Left ventricle myocardium superior (tissue), 1 donor: ENCODE results near the gene ANXA6. TPM values are rescaled to one million over a fixed set of nuclear protein-coding genes. Genes with fewer than 3 reads are reported as not detected.
A peak's percentile ranks its signal among the peaks of the same experiment; 100 is the strongest.
"Not testable (repeated sequence)": the region's sequence is repeated elsewhere in the genome, so short reads cannot be mapped to it uniquely, and the experiment has no call there.

Experiments
- ATAC-seq: fragments of 200-7000 bp; cut with Tn5 transposase; one replicate; pipeline ENCODE4 v1.9.1; 2020; ENCODE audit warnings: mild to moderate bottlenecking, moderate library complexity
- DNase-seq: peaks from one replicate; pipeline ENCODE4 v3.0.0-alpha.2; 2020
- intact Hi-C: fragments of 100-400 bp; cut with micrococcal nuclease; formaldehyde crosslinking; loops from one replicate; pipeline ENCODE4 v1.11.0; 2022
- long read RNA-seq: library from polyadenylated mRNA; unstranded; transcript quantifications from one replicate; pipeline ENCODE4 v2.0.0, GENCODE V29; 2021
- total RNA-seq: library from RNA; stranded (reverse); fragmentation: NEBNext Ultra II Directional; extraction: Animal tissue kit (Norgen Biotek cat#: 25700); gene quantifications from one replicate; pipeline ENCODE4 v1.2.1, GENCODE V29; 2021
- donor health status: DM: no; HTN: yes; CAD: no; lungs with severe emphysema.

Gene ANXA6
- total RNA-seq = 214 TPM
- long read RNA-seq, transcript ANXA6-201 (26 exons, 2,593 nt) = major isoform, 410 of 495 reads
- long read RNA-seq, partial matches to known transcripts = 23 of 495 reads
- long read RNA-seq, other reads (novel, unspliced or antisense) = 60 of 495 reads

- ATAC-seq = peak; percentile 99
- DNase-seq = peak; percentile 96
- intact Hi-C loops = no loop called here
These were observed at the start of gene ANXA6 for GRCh38 chr5:151157426-151158286. Gene ANXA6, minus strand, starts transcription at chr5:151157779. Its CDS starts 9,878 bp downstream, at chr5:151147901.

- no peak for ATAC-seq
These were observed 47.8 kb upstream of the ANXA6 start for GRCh38 chr5:151205411-151205810.

GRCh38 chr5:151204051-151204450, 46.5 kb upstream of the ANXA6 start:
- DNase-seq (no peak), ATAC-seq (no peak)
- intact Hi-C loops = no loop called here

More at GRCh38 chr5:151205411-151205810, 47.8 kb upstream of the ANXA6 start:
- no peak for DNase-seq
- intact Hi-C loops = no loop called here

- intact Hi-C loops = no loop called here
- DNase-seq (no peak), ATAC-seq (peak; percentile 89)
These were observed 45.0 kb upstream of the ANXA6 start for GRCh38 chr5:151202381-151203139.

- intact Hi-C loops = no loop called here
- no peak for DNase-seq
- no peak for ATAC-seq
These were observed 43.5 kb upstream of the ANXA6 start for GRCh38 chr5:151200913-151201595.

GRCh38 chr5:151199581-151200185, 42.1 kb upstream of the ANXA6 start:
- intact Hi-C loops = no loop called here
- no peak for DNase-seq
- ATAC-seq = no peak

- no peak for DNase-seq
- intact Hi-C loops = no loop called here
- no peak for ATAC-seq
These were observed 41.3 kb upstream of the ANXA6 start for GRCh38 chr5:151198861-151199260.

- DNase-seq, intact Hi-C loops, ATAC-seq: not testable (repeated sequence)
These were observed 39.7 kb upstream of the ANXA6 start for GRCh38 chr5:151197291-151197600.

GRCh38 chr5:151196556-151197290, 39.1 kb upstream of the ANXA6 start:
- peak; percentile 75 for ATAC-seq
- no peak for DNase-seq
- intact Hi-C loops = no loop called here

- intact Hi-C loops = no loop called here
- ATAC-seq (no peak), DNase-seq (no peak)
These were observed 38.0 kb upstream of the ANXA6 start for GRCh38 chr5:151195622-151196021.

- intact Hi-C loops = no loop called here
- ATAC-seq (no peak), DNase-seq (no peak)
These were observed 35.0 kb upstream of the ANXA6 start for GRCh38 chr5:151192626-151193025.

GRCh38 chr5:151191661-151192060, 34.1 kb upstream of the ANXA6 start:
- no peak for DNase-seq
- intact Hi-C loops = no loop called here
- ATAC-seq = no peak

GRCh38 chr5:151189151-151189550, 31.6 kb upstream of the ANXA6 start:
- DNase-seq = no peak
- ATAC-seq = no peak
- intact Hi-C loops = no loop called here

GRCh38 chr5:151186538-151186937, 29.0 kb upstream of the ANXA6 start:
- peak; percentile 73 for ATAC-seq
- DNase-seq = no peak
- intact Hi-C loops = no loop called here

GRCh38 chr5:151186052-151186451, 28.5 kb upstream of the ANXA6 start:
- ATAC-seq (no peak), DNase-seq (no peak)
- intact Hi-C loops = no loop called here

- intact Hi-C loops = no loop called here
- DNase-seq (no peak), ATAC-seq (no peak)
These were observed 26.9 kb upstream of the ANXA6 start for GRCh38 chr5:151184316-151185042.

- ATAC-seq = no peak
- intact Hi-C loops = no loop called here
- no peak for DNase-seq
These were observed 26.1 kb upstream of the ANXA6 start for GRCh38 chr5:151183456-151184245.
